Endothelial cell (in vitro differentiated cells): ENCODE data around the gene ARMH3. TPM values are rescaled to one million over a fixed set of nuclear protein-coding genes. Genes with fewer than 3 reads are reported as not detected.
"Not testable (repeated sequence)": the region's sequence is repeated elsewhere in the genome, so short reads cannot be mapped to it uniquely, and the experiment has no call there.

Experiments used
- DNase-seq: peaks from one replicate; pipeline ENCODE4 v3.0.0; 2021; ENCODE audit warnings: low spot score
- H3K27ac Mint-ChIP-seq: one replicate; pipeline ENCODE4 v1.8.0; 2021; ENCODE audit warnings: mixed read lengths, inconsistent platforms; ENCODE audit not compliant: unreplicated experiment
- H3K27me3 Mint-ChIP-seq: one replicate; pipeline ENCODE4 v1.8.0; 2021; ENCODE audit warnings: mild to moderate bottlenecking, moderate library complexity, mixed read lengths, inconsistent platforms; ENCODE audit not compliant: unreplicated experiment
- H3K36me3 Mint-ChIP-seq: one replicate; pipeline ENCODE4 v1.8.0; 2021; ENCODE audit warnings: mild to moderate bottlenecking, low read depth, mixed read lengths, inconsistent platforms; ENCODE audit not compliant: unreplicated experiment
- H3K4me1 Mint-ChIP-seq: one replicate; pipeline ENCODE4 v1.8.0; 2021; ENCODE audit warnings: mild to moderate bottlenecking, mixed read lengths, inconsistent platforms; ENCODE audit not compliant: unreplicated experiment
- H3K4me3 Mint-ChIP-seq: one replicate; pipeline ENCODE4 v1.8.0; 2021; ENCODE audit warnings: mild to moderate bottlenecking, mixed read lengths, inconsistent platforms; ENCODE audit not compliant: unreplicated experiment
- H3K9me3 Mint-ChIP-seq: one replicate; pipeline ENCODE4 v1.8.0; 2021; ENCODE audit warnings: mixed read lengths, inconsistent platforms; ENCODE audit not compliant: unreplicated experiment
- total RNA-seq: library from RNA; stranded (reverse); fragmentation: NEBNext Ultra II Directional; extraction: Animal tissue kit (Norgen Biotek cat#: 25700); gene quantifications from one replicate; pipeline ENCODE4 v1.2.1, GENCODE V29; 2021; ENCODE audit not compliant: unreplicated experiment
- TF ChIP-seq, protein P1 (sequence below): fragments of 200-600 bp; sonication (generic); IDR thresholded peaks from one replicate; pipeline ENCODE4 v1.5.0; 2021; ENCODE audit warnings: antibody characterized with exemption; ENCODE audit not compliant: unreplicated experiment

ARMH3 gene
- total RNA-seq, 1 donor from 2014 or later: 20.5 TPM

GRCh38 chr10:102046095-102046494 is 9.9 kb downstream of the ARMH3 start:
- Mint-ChIP-seq H3K27ac (no peak overlapping the region), H3K4me3 (no peak overlapping the region), H3K4me1 (peaks cover 20% of the 10 kb centered on the region), H3K9me3 (no peaks in the 10 kb centered on the region), H3K36me3 (no peaks in the 10 kb centered on the region), H3K27me3 (peaks cover 3% of the 10 kb centered on the region)
- TF ChIP-seq, protein P1, sequence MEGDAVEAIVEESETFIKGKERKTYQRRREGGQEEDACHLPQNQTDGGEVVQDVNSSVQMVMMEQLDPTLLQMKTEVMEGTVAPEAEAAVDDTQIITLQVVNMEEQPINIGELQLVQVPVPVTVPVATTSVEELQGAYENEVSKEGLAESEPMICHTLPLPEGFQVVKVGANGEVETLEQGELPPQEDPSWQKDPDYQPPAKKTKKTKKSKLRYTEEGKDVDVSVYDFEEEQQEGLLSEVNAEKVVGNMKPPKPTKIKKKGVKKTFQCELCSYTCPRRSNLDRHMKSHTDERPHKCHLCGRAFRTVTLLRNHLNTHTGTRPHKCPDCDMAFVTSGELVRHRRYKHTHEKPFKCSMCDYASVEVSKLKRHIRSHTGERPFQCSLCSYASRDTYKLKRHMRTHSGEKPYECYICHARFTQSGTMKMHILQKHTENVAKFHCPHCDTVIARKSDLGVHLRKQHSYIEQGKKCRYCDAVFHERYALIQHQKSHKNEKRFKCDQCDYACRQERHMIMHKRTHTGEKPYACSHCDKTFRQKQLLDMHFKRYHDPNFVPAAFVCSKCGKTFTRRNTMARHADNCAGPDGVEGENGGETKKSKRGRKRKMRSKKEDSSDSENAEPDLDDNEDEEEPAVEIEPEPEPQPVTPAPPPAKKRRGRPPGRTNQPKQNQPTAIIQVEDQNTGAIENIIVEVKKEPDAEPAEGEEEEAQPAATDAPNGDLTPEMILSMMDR: no peak
- no peak for DNase-seq

- Mint-ChIP-seq H3K36me3 (no peaks in the 10 kb centered on the region), H3K4me3 (peak overlapping the region; percentile 26), H3K9me3 (no peaks in the 10 kb centered on the region), H3K27me3 (peaks cover 2% of the 10 kb centered on the region), H3K4me1 (peaks cover 20% of the 10 kb centered on the region), H3K27ac (peak overlapping the region; percentile 79)
- TF ChIP-seq, protein P1: no peak
- no peak for DNase-seq
Observed at GRCh38 chr10:102045292-102045691, 10.7 kb downstream of the ARMH3 start.

- no peak for DNase-seq
- TF ChIP-seq, protein P1: no peak
- Mint-ChIP-seq H3K9me3 (no peaks in the 10 kb centered on the region), H3K27ac (no peak overlapping the region), H3K4me3 (no peak overlapping the region), H3K36me3 (peaks cover 23% of the 10 kb centered on the region), H3K27me3 (peaks cover 5% of the 10 kb centered on the region), H3K4me1 (peaks cover 12% of the 10 kb centered on the region)
Observed at GRCh38 chr10:102040305-102041050, 15.5 kb downstream of the ARMH3 start.

DNA sequence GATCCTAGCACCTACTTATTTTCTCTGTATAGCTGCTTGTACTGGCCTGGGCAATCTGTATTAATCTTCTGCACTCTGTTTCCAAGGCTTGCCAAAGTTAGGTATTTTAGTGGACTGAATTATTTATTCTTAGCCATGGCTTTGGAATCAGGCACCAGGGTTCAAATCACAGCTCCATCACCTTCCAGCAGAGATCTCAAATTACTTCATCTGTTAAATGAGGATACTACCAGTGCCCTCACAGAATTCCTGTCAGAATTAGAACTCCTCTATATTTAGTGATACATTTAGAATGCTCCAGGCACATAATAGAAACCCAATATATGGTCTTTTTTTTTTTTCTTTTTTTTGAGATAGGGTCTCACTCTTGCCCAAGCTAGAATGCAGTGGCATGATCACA is 17.6 kb downstream of the ARMH3 start:
- Mint-ChIP-seq H3K36me3 (peaks cover 31% of the 10 kb centered on the region), H3K4me3 (peak overlapping the region; percentile 29), H3K4me1 (no peaks in the 10 kb centered on the region), H3K9me3 (no peaks in the 10 kb centered on the region), H3K27ac (no peak overlapping the region), H3K27me3 (peaks cover 5% of the 10 kb centered on the region)
- DNase-seq: no peak
- TF ChIP-seq, protein P1: no peak

DNA sequence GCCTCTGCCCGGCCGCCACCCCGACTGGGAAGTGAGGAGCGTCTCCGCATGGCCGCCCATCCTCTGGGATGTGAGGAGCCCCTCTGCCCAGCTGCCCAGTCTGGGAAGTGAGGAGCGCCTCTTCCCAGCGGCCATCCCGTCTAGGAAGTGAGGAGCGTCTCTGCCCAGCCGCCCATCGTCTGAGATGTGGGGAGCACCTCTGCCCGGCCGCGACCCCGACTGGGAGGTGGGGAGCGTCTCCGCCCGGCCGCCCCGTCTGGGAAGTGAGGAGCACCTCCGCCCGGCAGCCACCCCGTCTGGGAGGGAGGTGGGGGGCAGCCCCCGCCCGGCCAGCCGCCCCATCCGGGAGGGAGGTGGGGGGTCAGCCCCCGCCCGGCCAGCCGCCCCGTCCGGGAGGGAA is 20.2 kb downstream of the ARMH3 start:
- DNase-seq, H3K4me1 Mint-ChIP-seq, H3K4me3 Mint-ChIP-seq, H3K27ac Mint-ChIP-seq, H3K27me3 Mint-ChIP-seq, H3K9me3 Mint-ChIP-seq: not testable (repeated sequence)
- H3K36me3 Mint-ChIP-seq: peaks cover 43% of the 10 kb centered on the region
